Liver (tissue), 9 donors: Measurements from ENCODE around the gene ACMSD. TPM values are rescaled to one million over a fixed set of nuclear protein-coding genes. Genes with fewer than 3 reads are reported as not detected.
"Not testable (repeated sequence)": the region's sequence is repeated elsewhere in the genome, so short reads cannot be mapped to it uniquely, and the experiment has no call there.

Source experiments
- DNase-seq: peaks from one replicate; pipeline ENCODE4 v3.0.0-alpha.2; 2017; ENCODE audit warnings: low spot score
- H3K27ac ChIP-seq, 2 donors: one replicate each; pipeline ENCODE4 v1.7.0; 2013; ENCODE audit warnings: inconsistent platforms in 2 of 2, low read length in 2 of 2, control low read depth in 1 of 2, low read depth in 1 of 2, mild to moderate bottlenecking in 1 of 2
- H3K27me3 ChIP-seq, 4 donors: one replicate each; pipeline versions ENCODE4 v1.6.1 to v1.7.0; 2013; ENCODE audit warnings: low read length in 3 of 4, inconsistent platforms in 1 of 4, mild to moderate bottlenecking in 1 of 4, moderate library complexity in 1 of 4; ENCODE audit not compliant: control insufficient read depth in 4 of 4, insufficient read depth in 4 of 4
- H3K36me3 ChIP-seq, 4 donors: one replicate each; pipeline versions ENCODE4 v1.6.1 to v1.7.0; 2013; ENCODE audit warnings: low read length in 3 of 4, mild to moderate bottlenecking in 3 of 4, low read depth in 1 of 4, moderate library complexity in 1 of 4; ENCODE audit not compliant: control insufficient read depth in 4 of 4, insufficient read depth in 3 of 4
- H3K4me1 ChIP-seq, 4 donors: one replicate each; pipeline versions ENCODE4 v1.6.1 to v1.7.0; 2013; ENCODE audit warnings: low read length in 3 of 4, mild to moderate bottlenecking in 3 of 4, moderate library complexity in 1 of 4; ENCODE audit not compliant: control insufficient read depth in 4 of 4, insufficient read depth in 4 of 4
- H3K4me3 ChIP-seq, 3 donors: one replicate each; pipeline versions ENCODE4 v1.6.1 to v1.7.0; 2013; ENCODE audit warnings: low read length in 3 of 3, control low read depth in 1 of 3, low read depth in 1 of 3, mild to moderate bottlenecking in 1 of 3
- H3K9ac ChIP-seq, 2 donors: one replicate each; pipeline ENCODE4 v1.7.0; 2013; ENCODE audit warnings: low read length in 2 of 2, mild to moderate bottlenecking in 2 of 2, moderate library complexity in 2 of 2, control low read depth in 1 of 2, low read depth in 1 of 2
- H3K9me3 ChIP-seq, 4 donors: one replicate each; pipeline versions ENCODE4 v1.6.1 to v1.7.0; 2013; ENCODE audit warnings: low read length in 3 of 4; ENCODE audit not compliant: control insufficient read depth in 4 of 4
- ATF3 ChIP-seq: IDR thresholded peaks from 2 replicates; pipeline ENCODE4 v1.6.1; 2016; ENCODE audit warnings: antibody characterized with exemption
- CTCF ChIP-seq: fragments of 150-350 bp; IDR thresholded peaks from 2 replicates; pipeline ENCODE4 v1.5.1; 2017; ENCODE audit warnings: improper control_type of control experiment, low read depth, low read length; ENCODE audit not compliant: missing input control
- EGR1 ChIP-seq, 2 donors: IDR thresholded peaks; 2 replicates each; pipeline ENCODE4 v1.6.1; 2016 to 2018; ENCODE audit warnings: antibody characterized with exemption in 2 of 2, low read depth in 2 of 2
- FOXA1 ChIP-seq: IDR thresholded peaks from 2 replicates; pipeline ENCODE4 v1.6.1; 2016; ENCODE audit warnings: antibody characterized with exemption
- FOXA2 ChIP-seq: IDR thresholded peaks from 2 replicates; pipeline ENCODE4 v1.6.1; 2016; ENCODE audit warnings: antibody characterized with exemption
- GABPA ChIP-seq, 2 donors: IDR thresholded peaks in 1 of 2; conservative IDR thresholded peaks in 1 of 2; 2 replicates each; pipeline ENCODE4 v1.6.1; 2016; ENCODE audit warnings: antibody characterized with exemption in 2 of 2, mild to moderate bottlenecking in 1 of 2, moderate library complexity in 1 of 2
- HNF4A ChIP-seq, 2 donors: conservative IDR thresholded peaks; 2 replicates each; pipeline ENCODE4 v1.6.1; 2016; ENCODE audit warnings: antibody characterized with exemption in 2 of 2, mild to moderate bottlenecking in 2 of 2
- HNF4G ChIP-seq: IDR thresholded peaks from 2 replicates; pipeline ENCODE4 v1.6.1; 2016; ENCODE audit warnings: antibody characterized with exemption
- JUND ChIP-seq, 2 donors: IDR thresholded peaks; 2 replicates each; pipeline ENCODE4 v1.6.1; 2016; ENCODE audit warnings: antibody characterized with exemption in 2 of 2
- MAX ChIP-seq: IDR thresholded peaks from 2 replicates; pipeline ENCODE4 v1.6.1; 2016; ENCODE audit warnings: antibody characterized with exemption
- NR2F2 ChIP-seq: IDR thresholded peaks from 2 replicates; pipeline ENCODE4 v1.6.1; 2016; ENCODE audit warnings: antibody characterized with exemption
- RAD21 ChIP-seq, 2 donors: IDR thresholded peaks; 2 replicates each; pipeline ENCODE4 v1.6.1; 2016; ENCODE audit warnings: antibody characterized with exemption in 2 of 2, mild to moderate bottlenecking in 2 of 2
- REST ChIP-seq: IDR thresholded peaks from 2 replicates; pipeline ENCODE4 v1.6.1; 2016; ENCODE audit warnings: antibody characterized with exemption, mild to moderate bottlenecking
- RXRA ChIP-seq, 2 donors: IDR thresholded peaks; 2 replicates each; pipeline ENCODE4 v1.6.1; 2017 to 2018; ENCODE audit warnings: antibody characterized with exemption in 2 of 2, mild to moderate bottlenecking in 1 of 2
- SP1 ChIP-seq: IDR thresholded peaks from 2 replicates; pipeline ENCODE4 v1.6.1; 2018; ENCODE audit warnings: antibody characterized with exemption, mild to moderate bottlenecking
- TAF1 ChIP-seq: conservative IDR thresholded peaks from 2 replicates; pipeline ENCODE4 v1.6.1; 2016; ENCODE audit warnings: antibody characterized with exemption, mild to moderate bottlenecking
- YY1 ChIP-seq: IDR thresholded peaks from 2 replicates; pipeline ENCODE4 v1.6.1; 2016; ENCODE audit warnings: antibody characterized with exemption, mild to moderate bottlenecking
- ZBTB33 ChIP-seq: IDR thresholded peaks from 2 replicates; pipeline ENCODE4 v1.6.1; 2016; ENCODE audit warnings: antibody characterized with exemption
- WGBS: extraction: QIAGEN DNeasy Blood & Tissue Kit; methylation state at CpG from one replicate; pipeline ENCODE4 v1.1.7; 2013; 5-methylcytosine and 5-hydroxymethylcytosine counted together
- polyA plus RNA-seq, 2 donors: library from polyadenylated mRNA; stranded (reverse) in 1 of 2; unstranded in 1 of 2; fragments of 200-250 nt in 1 of 2; fragments of >200 nt in 1 of 2; fragmentation: Nextera tagmentation in 1 of 2; extraction: Ambion mirVana in 1 of 2; gene quantifications; one replicate each; pipeline versions ENCODE4 v1.2.1 to v1.2.3, GENCODE V29; 2013 to 2015
- total RNA-seq, 2 donors: library from RNA; depleted of rRNA; stranded (reverse); fragments of >200 nt; gene quantifications; one replicate each; pipeline ENCODE4 v1.2.3, GENCODE V29; 2014
- donor health status: healthy.
- donor health status: healthy.
- donor health status: healthy.
- donor health status: healthy.
- donor health status: healthy.

Gene ACMSD
- total and polyA plus RNA-seq, 4 donors = 11.9 to 91.4 (median 75.8) TPM

GRCh38 chr2:134900151-134900550, 61.7 kb downstream of the ACMSD start:
- no peaks in the 10 kb centered on the region for H3K27me3 ChIP-seq
- no peak for TF ChIP-seq REST
- no peak for TF ChIP-seq RAD21 (IDR thresholded peaks at IDR 0.05)
- no peak for TF ChIP-seq EGR1 (IDR thresholded peaks at IDR 0.05; ENCODE audit: low read depth in 2 of 2)
- TF ChIP-seq YY1 = no peak
- no peak for TF ChIP-seq JUND (IDR thresholded peaks at IDR 0.05)
- no peak for TF ChIP-seq RXRA (IDR thresholded peaks at IDR 0.05)
- TF ChIP-seq NR2F2 = no peak
- no peak for TF ChIP-seq ATF3
- no peak for TF ChIP-seq HNF4A (conservative IDR thresholded peaks at IDR 0.05)
- TF ChIP-seq GABPA (IDR thresholded peaks at IDR 0.05 in 1 of 2, conservative IDR thresholded peaks at IDR 0.05 in 1 of 2) = no peak
- no peak for TF ChIP-seq SP1
- no peak for TF ChIP-seq FOXA2
- TF ChIP-seq HNF4G = no peak
- H3K36me3 ChIP-seq = peaks cover 0 to 12% (median 12%) of the 10 kb centered on the region in 4 donors
- no peak for DNase-seq
- WGBS = 99% methylated on average over 1 of the region's 1 CpG
- no peaks in the 10 kb centered on the region for H3K9me3 ChIP-seq
- no peak overlapping the region for H3K9ac ChIP-seq
- H3K4me3 ChIP-seq = no peak overlapping the region
- H3K4me1 ChIP-seq = peaks cover 1 to 15% (median 12%) of the 10 kb centered on the region in 4 donors
- no peak overlapping the region for H3K27ac ChIP-seq

GRCh38 chr2:134903701-134904100, 65.3 kb downstream of the ACMSD start:
- not testable (repeated sequence) for H3K27ac ChIP-seq
- WGBS = 89% methylated on average over 13 of the region's 13 CpGs

GRCh38 chr2:134905168-134905567, 66.8 kb downstream of the ACMSD start:
- WGBS = 95% methylated on average over 2 of the region's 2 CpGs
- H3K4me1 ChIP-seq = peaks cover 0 to 6% (median 2%) of the 10 kb centered on the region in 4 donors
- H3K9ac ChIP-seq = no peak overlapping the region
- no peak for DNase-seq
- H3K27me3 ChIP-seq = no peaks in the 10 kb centered on the region
- H3K4me3 ChIP-seq = no peak overlapping the region
- no peak overlapping the region for H3K27ac ChIP-seq
- H3K9me3 ChIP-seq = no peaks in the 10 kb centered on the region
- peaks cover 0 to 11% (median 9%) of the 10 kb centered on the region in 4 donors for H3K36me3 ChIP-seq
- TF ChIP-seq ATF3 = no peak
- no peak for TF ChIP-seq HNF4A (conservative IDR thresholded peaks at IDR 0.05)
- TF ChIP-seq ZBTB33 = no peak
- TF ChIP-seq JUND (IDR thresholded peaks at IDR 0.05) = no peak
- no peak for TF ChIP-seq RXRA (IDR thresholded peaks at IDR 0.05)
- TF ChIP-seq GABPA (IDR thresholded peaks at IDR 0.05 in 1 of 2, conservative IDR thresholded peaks at IDR 0.05 in 1 of 2) = no peak
- TF ChIP-seq HNF4G = no peak
- no peak for TF ChIP-seq FOXA1
- TF ChIP-seq YY1 = no peak
- no peak for TF ChIP-seq MAX
- no peak for TF ChIP-seq EGR1 (IDR thresholded peaks at IDR 0.05; ENCODE audit: low read depth in 2 of 2)
- no peak for TF ChIP-seq RAD21 (IDR thresholded peaks at IDR 0.05)
- no peak for TF ChIP-seq TAF1
- no peak for TF ChIP-seq FOXA2
- TF ChIP-seq CTCF = no peak
- no peak for TF ChIP-seq NR2F2
- TF ChIP-seq SP1 = no peak

More at GRCh38 chr2:134903701-134904100, 65.3 kb downstream of the ACMSD start:
- peaks cover 0 to 12% (median 9%) of the 10 kb centered on the region in 4 donors for H3K36me3 ChIP-seq
- peaks cover 4 to 14% (median 6%) of the 10 kb centered on the region in 4 donors for H3K4me1 ChIP-seq
- H3K27me3 ChIP-seq, DNase-seq, H3K9me3 ChIP-seq, H3K9ac ChIP-seq, H3K4me3 ChIP-seq: not testable (repeated sequence)
